SK-N-SH (cell line): ENCODE data around the gene PBX2. TPM values are rescaled to one million over a fixed set of nuclear protein-coding genes. Genes with fewer than 3 reads are reported as not detected.

Experiments used
- CTCF ChIA-PET: fragments of 300-600, 350-600 bp; formaldehyde crosslinking; extraction: SDS; loops from one replicate; lab custom pipeline; 2021; lab: Yijun Ruan, JAX
- POLR2A ChIA-PET: fragments of 350-600 bp; sonication (Branson Sonifier 250); formaldehyde crosslinking; extraction: SDS; loops from one replicate; lab custom pipeline; 2020; ENCODE audit warnings: antibody characterized with exemption, inconsistent platforms; lab: Yijun Ruan, JAX
- DNase-seq: peaks from one replicate; pipeline ENCODE4 v3.0.0; 2012
- H2AFZ ChIP-seq: fragments of 200-600 bp; sonication (generic); 2 replicates; pipeline ENCODE4 v1.8.1; 2016; ENCODE audit warnings: antibody characterized with exemption, mild to moderate bottlenecking, low read depth
- H3F3A ChIP-seq: fragments of 200-600 bp; sonication (generic); replicated peaks from 2 replicates; pipeline ENCODE3; 2016; ENCODE audit warnings: antibody characterized with exemption, mild to moderate bottlenecking; ENCODE audit not compliant: insufficient read depth
- H3K27ac ChIP-seq, 2 experiments: fragments of 200-500 bp in 1 of 2; fragments of 200-600 bp in 1 of 2; sonication (Bioruptor generic) in 1 of 2; sonication (generic), shearing (Covaris generic) in 1 of 2; 2 replicates each; pipeline versions ENCODE4 v1.5.1 to v1.6.1; 2014 to 2016; ENCODE audit warnings: low read depth in 2 of 2, inconsistent platforms in 1 of 2, low read length in 1 of 2, mild to moderate bottlenecking in 1 of 2, mixed read lengths in 1 of 2
- H3K27me3 ChIP-seq: fragments of 200-600 bp; sonication (generic), shearing (Covaris generic); 2 replicates; pipeline ENCODE4 v1.6.1; 2016; ENCODE audit warnings: mixed run types; ENCODE audit not compliant: insufficient read depth
- H3K36me3 ChIP-seq, 2 experiments: fragments of 200-500 bp in 1 of 2; fragments of 200-600 bp in 1 of 2; sonication (Bioruptor generic) in 1 of 2; sonication (generic) in 1 of 2; replicated peaks in 1 of 2; 2 replicates each; pipeline versions ENCODE3 to v1.5.1; 2014 to 2016; ENCODE audit warnings: low read length in 1 of 2, mild to moderate bottlenecking in 1 of 2; ENCODE audit not compliant: insufficient read depth in 2 of 2, control insufficient read depth in 1 of 2
- H3K4me1 ChIP-seq, 2 experiments: fragments of 200-500 bp in 1 of 2; fragments of 200-600 bp in 1 of 2; sonication (Bioruptor generic) in 1 of 2; sonication (generic), shearing (Covaris generic) in 1 of 2; 2 replicates each; pipeline versions ENCODE4 v1.5.1 to v1.6.1; 2014 to 2016; ENCODE audit warnings: low read depth in 1 of 2, low read length in 1 of 2, mixed run types in 1 of 2; ENCODE audit not compliant: insufficient read depth in 2 of 2, control insufficient read depth in 1 of 2
- H3K4me2 ChIP-seq: fragments of 200-600 bp; sonication (generic), shearing (Covaris generic); 2 replicates; pipeline ENCODE4 v1.6.1; 2017; ENCODE audit warnings: mixed run types
- H3K4me3 ChIP-seq, 2 experiments: fragments of 200-500 bp in 1 of 2; fragments of 200-600 bp in 1 of 2; sonication (Bioruptor generic) in 1 of 2; sonication (generic), shearing (Covaris generic) in 1 of 2; 2 replicates each; pipeline versions ENCODE4 v1.5.1 to v1.8.1; 2014 to 2016; ENCODE audit warnings: low read depth in 2 of 2, inconsistent platforms in 1 of 2, low read length in 1 of 2, mild to moderate bottlenecking in 1 of 2, mixed read lengths in 1 of 2, moderate library complexity in 1 of 2
- H3K79me2 ChIP-seq: fragments of 200-600 bp; sonication (generic); 2 replicates; pipeline ENCODE4 v1.8.1; 2017; ENCODE audit warnings: mild to moderate bottlenecking; ENCODE audit not compliant: insufficient read depth
- H3K9ac ChIP-seq: fragments of 200-600 bp; sonication (generic); 2 replicates; pipeline ENCODE4 v1.6.1; 2017; ENCODE audit warnings: mixed run types
- H3K9me2 ChIP-seq: fragments of 200-600 bp; sonication (generic); 2 replicates; pipeline ENCODE4 v1.6.1; 2017; ENCODE audit warnings: mixed run types
- H3K9me3 ChIP-seq: fragments of 200-600 bp; sonication (generic); 2 replicates; pipeline ENCODE4 v1.6.1; 2017; ENCODE audit warnings: mixed run types, mild to moderate bottlenecking, moderate library complexity
- H4K20me1 ChIP-seq: fragments of 200-600 bp; sonication (generic); 2 replicates; pipeline ENCODE4 v1.6.1; 2017; ENCODE audit warnings: mild to moderate bottlenecking, mixed run types; ENCODE audit not compliant: insufficient read depth
- CHD2 ChIP-seq: fragments of 150-350 bp; IDR thresholded peaks from 2 replicates; pipeline ENCODE4 v1.6.1; 2018; ENCODE audit warnings: low read length; ENCODE audit not compliant: partially characterized antibody
- CTCF ChIP-seq: fragments of 200-600 bp; sonication (generic); IDR thresholded peaks from 2 replicates; pipeline ENCODE4 v1.6.1; 2017; ENCODE audit warnings: antibody characterized with exemption, mild to moderate bottlenecking, moderate library complexity
- ELF1 ChIP-seq: IDR thresholded peaks from 2 replicates; pipeline ENCODE4 v1.4.0; 2012
- EP300 ChIP-seq, 2 experiments: IDR thresholded peaks; 2 replicates each; pipeline versions ENCODE4 v1.4.0 to v1.6.1; 2012; ENCODE audit warnings: borderline replicate concordance in 1 of 2, low read depth in 1 of 2, low read length in 1 of 2
- FOSL2 ChIP-seq: IDR thresholded peaks from 2 replicates; pipeline ENCODE4 v1.4.0; 2012; ENCODE audit warnings: low read depth, mild to moderate bottlenecking, moderate library complexity, borderline replicate concordance
- FOXM1 ChIP-seq: IDR thresholded peaks from 2 replicates; pipeline ENCODE4 v1.4.0; 2012; ENCODE audit warnings: low read depth, mild to moderate bottlenecking
- GATA2 ChIP-seq: sonication (generic); formaldehyde crosslinking; IDR thresholded peaks from 2 replicates; pipeline ENCODE4 v1.5.0; 2020; ENCODE audit warnings: mild to moderate bottlenecking, missing genetic modification reagents
- JUND ChIP-seq: IDR thresholded peaks from 2 replicates; pipeline ENCODE4 v1.4.0; 2012
- MXI1 ChIP-seq: IDR thresholded peaks from 2 replicates; pipeline ENCODE4 v1.6.1; 2012; ENCODE audit warnings: mild to moderate bottlenecking, low read depth, low read length, improper control_type of control experiment
- POLR2AphosphoS5 ChIP-seq: IDR thresholded peaks from 2 replicates; pipeline ENCODE4 v1.6.1; 2012; ENCODE audit warnings: low read depth, low read length
- RFX5 ChIP-seq: IDR thresholded peaks from 2 replicates; pipeline ENCODE4 v1.6.1; 2012; ENCODE audit warnings: mild to moderate bottlenecking, improper control_type of control experiment, low read length
- SIN3A ChIP-seq: IDR thresholded peaks from 2 replicates; pipeline ENCODE4 v1.6.1; 2012; ENCODE audit warnings: low read depth, mild to moderate bottlenecking, low read length, moderate library complexity, borderline replicate concordance
- SMC3 ChIP-seq: IDR thresholded peaks from 2 replicates; pipeline ENCODE4 v1.6.1; 2012; ENCODE audit warnings: low read depth, low read length, improper control_type of control experiment
- TAF1 ChIP-seq: IDR thresholded peaks from 2 replicates; pipeline ENCODE4 v1.6.1; 2012; ENCODE audit warnings: low read depth, mild to moderate bottlenecking, low read length, moderate library complexity, borderline replicate concordance
- TCF12 ChIP-seq: IDR thresholded peaks from 2 replicates; pipeline ENCODE4 v1.4.0; 2012
- USF2 ChIP-seq: fragments of 150-350 bp; IDR thresholded peaks from 2 replicates; pipeline ENCODE4 v1.6.1; 2017; ENCODE audit warnings: antibody characterized with exemption, low read length, low read depth, borderline replicate concordance
- YY1 ChIP-seq: IDR thresholded peaks from 2 replicates; pipeline ENCODE4 v1.4.0; 2012; ENCODE audit warnings: low read depth, mild to moderate bottlenecking
- WGBS: methylation state at CpG from one replicate; pipeline ENCODE4 v1.1.6; 2017; ENCODE audit warnings: low lambda C conversion rate; 5-methylcytosine and 5-hydroxymethylcytosine counted together
- polyA plus RNA-seq, 3 experiments: library from polyadenylated mRNA; depleted of rRNA; stranded (reverse); fragments of >200 nt; gene quantifications; 2 replicates each; pipeline ENCODE4 v1.2.3, GENCODE V29; 2012
- TF ChIP-seq, protein P1 (sequence below): IDR thresholded peaks from 2 replicates; pipeline ENCODE4 v1.6.1; 2012; ENCODE audit warnings: mild to moderate bottlenecking, low read depth, low read length, moderate library complexity

Gene PBX2
- polyA plus RNA-seq, 1 of the 3 experiments (the other 2 are of a cell fraction): 74.5 TPM

DNA sequence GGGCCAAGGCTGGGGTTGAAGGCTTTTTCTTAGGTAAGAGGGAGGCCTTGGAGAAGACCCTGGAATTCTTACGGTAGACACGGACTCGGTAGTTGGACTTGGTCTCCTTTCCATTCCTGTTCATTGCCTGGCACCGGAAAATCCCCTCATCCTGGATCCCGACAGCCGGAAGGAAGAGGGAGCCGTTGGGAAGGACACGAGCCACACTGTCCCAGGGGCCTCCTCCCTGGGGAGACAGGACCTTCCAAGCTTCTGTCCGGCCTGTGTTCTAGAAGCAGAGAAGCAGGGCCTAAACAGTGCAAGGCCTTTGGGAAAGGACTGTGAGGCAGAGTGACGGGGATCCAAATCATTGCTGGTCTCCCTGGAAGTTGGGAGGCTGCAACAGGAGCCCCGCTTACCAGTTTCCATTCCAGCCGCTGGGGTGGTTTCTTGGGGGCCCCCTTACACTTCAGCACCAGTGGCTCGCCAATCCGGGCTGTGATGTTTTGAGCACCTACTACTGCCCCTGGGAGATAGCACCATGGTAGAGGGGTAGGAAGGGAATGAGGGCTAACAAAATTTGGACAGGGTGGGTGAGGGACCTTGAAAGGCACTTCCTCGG, 6.4 kb downstream of the PBX2 start:
- DNase-seq: peak; percentile 7
- Histone ChIP-seq H3K4me3 (no peak overlapping the region), H3K27ac (no peak overlapping the region), H3K9ac (no peak overlapping the region), H3F3A (peaks cover 20% of the 10 kb centered on the region), H4K20me1 (no peaks in the 10 kb centered on the region), H3K27me3 (no peaks in the 10 kb centered on the region), H3K4me2 (no peak overlapping the region), H3K9me3 (no peaks in the 10 kb centered on the region), H3K36me3 (peaks cover 17 to 43% of the 10 kb centered on the region in 2 experiments), H3K9me2 (no peaks in the 10 kb centered on the region), H3K79me2 (peaks cover 20% of the 10 kb centered on the region), H3K4me1 (peaks cover 4 to 15% of the 10 kb centered on the region in 2 experiments; a peak in 2 of 4 replicates), H2AFZ (no peak overlapping the region)
- CTCF ChIA-PET: no interaction called here
- WGBS: 97% methylated on average over 14 of the region's 15 CpGs
- POLR2A ChIA-PET: no interaction called here
- TF ChIP-seq, protein P1, sequence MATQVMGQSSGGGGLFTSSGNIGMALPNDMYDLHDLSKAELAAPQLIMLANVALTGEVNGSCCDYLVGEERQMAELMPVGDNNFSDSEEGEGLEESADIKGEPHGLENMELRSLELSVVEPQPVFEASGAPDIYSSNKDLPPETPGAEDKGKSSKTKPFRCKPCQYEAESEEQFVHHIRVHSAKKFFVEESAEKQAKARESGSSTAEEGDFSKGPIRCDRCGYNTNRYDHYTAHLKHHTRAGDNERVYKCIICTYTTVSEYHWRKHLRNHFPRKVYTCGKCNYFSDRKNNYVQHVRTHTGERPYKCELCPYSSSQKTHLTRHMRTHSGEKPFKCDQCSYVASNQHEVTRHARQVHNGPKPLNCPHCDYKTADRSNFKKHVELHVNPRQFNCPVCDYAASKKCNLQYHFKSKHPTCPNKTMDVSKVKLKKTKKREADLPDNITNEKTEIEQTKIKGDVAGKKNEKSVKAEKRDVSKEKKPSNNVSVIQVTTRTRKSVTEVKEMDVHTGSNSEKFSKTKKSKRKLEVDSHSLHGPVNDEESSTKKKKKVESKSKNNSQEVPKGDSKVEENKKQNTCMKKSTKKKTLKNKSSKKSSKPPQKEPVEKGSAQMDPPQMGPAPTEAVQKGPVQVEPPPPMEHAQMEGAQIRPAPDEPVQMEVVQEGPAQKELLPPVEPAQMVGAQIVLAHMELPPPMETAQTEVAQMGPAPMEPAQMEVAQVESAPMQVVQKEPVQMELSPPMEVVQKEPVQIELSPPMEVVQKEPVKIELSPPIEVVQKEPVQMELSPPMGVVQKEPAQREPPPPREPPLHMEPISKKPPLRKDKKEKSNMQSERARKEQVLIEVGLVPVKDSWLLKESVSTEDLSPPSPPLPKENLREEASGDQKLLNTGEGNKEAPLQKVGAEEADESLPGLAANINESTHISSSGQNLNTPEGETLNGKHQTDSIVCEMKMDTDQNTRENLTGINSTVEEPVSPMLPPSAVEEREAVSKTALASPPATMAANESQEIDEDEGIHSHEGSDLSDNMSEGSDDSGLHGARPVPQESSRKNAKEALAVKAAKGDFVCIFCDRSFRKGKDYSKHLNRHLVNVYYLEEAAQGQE: no peak
- TF ChIP-seq CHD2 (no peak), GATA2 (CRISPR knock-in tag) (no peak)

- Histone ChIP-seq H3K9me3 (no peaks in the 10 kb centered on the region), H3K36me3 (peaks cover 17 to 43% of the 10 kb centered on the region in 2 experiments), H3K27me3 (no peaks in the 10 kb centered on the region), H3K9me2 (no peaks in the 10 kb centered on the region), H3F3A (peaks cover 20% of the 10 kb centered on the region), H3K9ac (no peak overlapping the region), H4K20me1 (no peaks in the 10 kb centered on the region), H3K4me2 (no peak overlapping the region), H2AFZ (no peak overlapping the region), H3K79me2 (peaks cover 17% of the 10 kb centered on the region; the same call in 1 of the 2 replicates), H3K4me1 (peaks cover 4 to 12% of the 10 kb centered on the region in 2 experiments; a peak in 2 of 4 replicates), H3K4me3 (no peak overlapping the region), H3K27ac (no peak overlapping the region)
- CTCF ChIA-PET: interaction anchor here (1.4 kb wide), 1 partner anchor 11 kb away, joined by 4 read pairs; no protein-coding TSS in a partner anchor
- POLR2A ChIA-PET: no interaction called here
- 94% methylated on average over 3 of the region's 3 CpGs for WGBS
- DNase-seq: no peak
- TF ChIP-seq MXI1 (no peak), JUND (no peak), RFX5 (no peak), GATA2 (CRISPR knock-in tag) (no peak), CTCF (no peak), SIN3A (no peak), POLR2AphosphoS5 (no peak), YY1 (no peak), FOXM1 (no peak), FOSL2 (no peak), ELF1 (no peak), SMC3 (no peak), USF2 (no peak), TAF1 (no peak), EP300 (IDR thresholded peaks at IDR 0.05; ENCODE audit: borderline replicate concordance in 1 of 2, low read depth in 1 of 2, low read length in 1 of 2) (no peak), TCF12 (no peak)
- TF ChIP-seq, protein P1: no peak
These were observed 7.0 kb downstream of the PBX2 start for GRCh38 chr6:32183030-32183429.
